Activated CD8-positive, alpha-beta memory T cell treated with anti-CD3 and anti-CD28 coated beads, Interleukin-2, amount 10 ng/mL, durations not matched to agents 7 days and 5 days (primary cell): ENCODE results near the gene SYNPO2. TPM values are rescaled to one million over a fixed set of nuclear protein-coding genes. Genes with fewer than 3 reads are reported as not detected.

ENCODE experiments used
- ATAC-seq: fragments of 150-1000 bp; cut with Tn5 transposase; one replicate; pipeline ENCODE4 v1.10.0; 2021; ENCODE audit warnings: moderate library complexity
- CTCF ChIA-PET: fragments of 350-600 bp; sonication (Branson Sonifier 250); formaldehyde crosslinking; loops from one replicate; lab custom pipeline; 2021; ENCODE audit warnings: antibody characterized with exemption; lab: Charles Lee
- DNase-seq: peaks from one replicate; pipeline ENCODE4 v3.0.0-alpha.2; 2020
- H3K27ac Mint-ChIP-seq: one replicate; pipeline ENCODE4 v1.8.0; 2021; ENCODE audit warnings: mild to moderate bottlenecking, mixed read lengths
- H3K27me3 Mint-ChIP-seq: one replicate; pipeline ENCODE4 v1.8.0; 2021; ENCODE audit warnings: mixed read lengths
- H3K36me3 Mint-ChIP-seq: one replicate; pipeline ENCODE4 v1.8.0; 2021; ENCODE audit warnings: mild to moderate bottlenecking, mixed read lengths
- H3K4me1 Mint-ChIP-seq: one replicate; pipeline ENCODE4 v1.8.0; 2021; ENCODE audit warnings: mixed read lengths
- H3K4me3 Mint-ChIP-seq: one replicate; pipeline ENCODE4 v1.8.0; 2021; ENCODE audit warnings: mild to moderate bottlenecking, moderate library complexity, mixed read lengths
- H3K9me3 Mint-ChIP-seq: one replicate; pipeline ENCODE4 v1.8.0; 2022; ENCODE audit warnings: low read depth, mixed read lengths
- total RNA-seq, 2 experiments: library from RNA; stranded (reverse); gene quantifications; one replicate each; pipeline ENCODE4 v1.2.3, GENCODE V29; 2021

The SYNPO2 gene
- total RNA-seq, 2 experiments from 2014 or later, result 0.89 to 1.0 TPM

DNA sequence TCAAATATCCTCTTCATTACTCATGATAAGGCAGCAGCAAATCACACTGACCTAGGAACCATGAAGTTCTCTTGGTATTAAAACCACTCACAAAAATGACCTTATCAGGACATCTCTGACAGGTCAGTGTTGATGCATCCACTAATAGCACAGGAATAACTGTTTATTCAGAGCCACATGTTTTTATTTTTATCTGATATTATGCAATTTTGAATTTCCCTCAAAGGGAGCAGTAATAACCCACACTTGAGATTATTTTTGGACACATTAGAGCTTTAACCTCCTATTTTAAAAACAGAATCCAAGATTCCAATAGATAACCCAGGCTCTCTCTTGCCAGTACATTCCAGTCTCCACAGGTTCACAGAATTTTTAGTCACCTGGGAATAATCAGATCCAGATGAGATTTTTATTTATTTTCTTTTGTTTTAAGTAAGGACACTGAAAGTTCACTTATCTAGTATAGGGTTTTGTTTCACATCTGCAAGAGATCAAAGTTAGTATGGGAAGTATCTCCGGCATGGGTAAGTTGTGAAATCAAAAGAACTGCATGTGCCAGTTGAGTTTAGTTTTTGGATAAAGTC lies 210.7 kb downstream of the SYNPO2 start:
- Mint-ChIP-seq H3K27me3 (no peaks in the 10 kb centered on the region), H3K36me3 (no peaks in the 10 kb centered on the region), H3K4me1 (peaks cover 20% of the 10 kb centered on the region), H3K9me3 (no peaks in the 10 kb centered on the region), H3K4me3 (no peak overlapping the region), H3K27ac (no peak overlapping the region)
- CTCF ChIA-PET, result no interaction called here
- DNase-seq, result no peak
- ATAC-seq, result no peak

- peaks cover 15% of the 10 kb centered on the region for H3K4me1 Mint-ChIP-seq
- ATAC-seq (no peak), DNase-seq (no peak)
- no peaks in the 10 kb centered on the region for H3K9me3 Mint-ChIP-seq
- H3K4me3 Mint-ChIP-seq, result no peak overlapping the region
- H3K36me3 Mint-ChIP-seq, result no peaks in the 10 kb centered on the region
- no peaks in the 10 kb centered on the region for H3K27me3 Mint-ChIP-seq
- no peak overlapping the region for H3K27ac Mint-ChIP-seq
- CTCF ChIA-PET, result no interaction called here
Observed at GRCh38 chr4:119100655-119101054, 212.0 kb downstream of the SYNPO2 start.

GRCh38 chr4:119103263-119103662 lies 214.6 kb downstream of the SYNPO2 start:
- Mint-ChIP-seq H3K27me3 (no peaks in the 10 kb centered on the region), H3K9me3 (no peaks in the 10 kb centered on the region), H3K4me3 (no peak overlapping the region), H3K27ac (no peak overlapping the region), H3K4me1 (peaks cover 3% of the 10 kb centered on the region), H3K36me3 (no peaks in the 10 kb centered on the region)
- ATAC-seq, result no peak
- CTCF ChIA-PET, result no interaction called here
- DNase-seq, result no peak

GRCh38 chr4:119104644-119105273 lies 216.1 kb downstream of the SYNPO2 start:
- peaks cover 3% of the 10 kb centered on the region for H3K4me1 Mint-ChIP-seq
- CTCF ChIA-PET, result no interaction called here

DNA sequence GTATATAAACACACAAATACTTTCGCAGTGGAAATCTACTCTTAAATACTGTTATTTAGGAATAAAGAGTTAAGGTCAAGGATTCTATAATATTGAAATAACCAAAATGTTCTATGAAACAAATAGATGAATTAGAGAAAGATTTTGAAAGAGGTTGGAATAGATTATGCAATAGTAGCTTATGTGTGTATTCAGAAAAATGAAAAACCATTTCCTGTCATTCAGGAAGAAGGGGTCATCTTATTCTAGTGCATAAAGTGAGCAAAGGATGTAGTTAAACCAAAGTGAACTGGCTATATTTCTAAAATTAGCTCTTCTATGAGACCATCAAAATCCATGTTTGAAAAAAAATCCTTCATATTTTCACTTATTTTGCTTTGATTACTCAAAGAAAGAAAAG lies 217.0 kb downstream of the SYNPO2 start:
- CTCF ChIA-PET, result no interaction called here
- H3K4me1 Mint-ChIP-seq, result peaks cover 3% of the 10 kb centered on the region
- ATAC-seq (no peak), DNase-seq (no peak)
- no peaks in the 10 kb centered on the region for H3K9me3 Mint-ChIP-seq
- H3K27ac Mint-ChIP-seq, result no peak overlapping the region
- no peaks in the 10 kb centered on the region for H3K27me3 Mint-ChIP-seq
- no peaks in the 10 kb centered on the region for H3K36me3 Mint-ChIP-seq
- H3K4me3 Mint-ChIP-seq, result no peak overlapping the region

More at GRCh38 chr4:119104644-119105273, 216.1 kb downstream of the SYNPO2 start:
- Mint-ChIP-seq H3K27ac (no peak overlapping the region), H3K9me3 (no peaks in the 10 kb centered on the region), H3K36me3 (no peaks in the 10 kb centered on the region), H3K27me3 (no peaks in the 10 kb centered on the region), H3K4me3 (no peak overlapping the region)
- ATAC-seq, result no peak
- no peak for DNase-seq

GRCh38 chr4:119106036-119107000 lies 217.7 kb downstream of the SYNPO2 start:
- CTCF ChIA-PET, result no interaction called here
- Mint-ChIP-seq H3K27me3 (no peaks in the 10 kb centered on the region), H3K4me1 (peaks cover 3% of the 10 kb centered on the region), H3K9me3 (no peaks in the 10 kb centered on the region), H3K4me3 (no peak overlapping the region), H3K27ac (no peak overlapping the region), H3K36me3 (no peaks in the 10 kb centered on the region)
- DNase-seq (no peak), ATAC-seq (no peak)

- Mint-ChIP-seq H3K27ac (no peak overlapping the region), H3K36me3 (no peaks in the 10 kb centered on the region), H3K27me3 (no peaks in the 10 kb centered on the region), H3K9me3 (no peaks in the 10 kb centered on the region), H3K4me3 (no peak overlapping the region), H3K4me1 (peaks cover 5% of the 10 kb centered on the region)
- CTCF ChIA-PET, result interaction anchor here (1.2 kb wide), 1 partner anchor 94 kb away, joined by 3 read pairs; no protein-coding TSS in a partner anchor
- no peak for DNase-seq
- ATAC-seq, result no peak
Observed at GRCh38 chr4:119110121-119110520, 221.5 kb downstream of the SYNPO2 start.

Other genes with a start within 250 kb of the SYNPO2 start
- gene METTL14, start 203.5 kb upstream of the SYNPO2 start, total RNA-seq, result 10 to 100 TPM; 47.8 to 51.6 TPM
- 10 to 100 TPM; 40.3 to 40.6 TPM for gene SEC24D, start 52.7 kb upstream of the SYNPO2 start, total RNA-seq
- not detected for gene MYOZ2, start 247.0 kb downstream of the SYNPO2 start, total RNA-seq